IPS-18a (cell line): ENCODE data around the gene PDE4D.
"Not testable (repeated sequence)": the region's sequence is repeated elsewhere in the genome, so short reads cannot be mapped to it uniquely, and the experiment has no call there.

Experiments
- H3K27ac ChIP-seq: one replicate; pipeline ENCODE4 v1.5.1; 2013; ENCODE audit warnings: low read length
- H3K27me3 ChIP-seq: one replicate; pipeline ENCODE4 v1.6.1; 2013; ENCODE audit warnings: mild to moderate bottlenecking, low read length; ENCODE audit not compliant: control insufficient read depth, insufficient read depth
- H3K36me3 ChIP-seq: one replicate; pipeline ENCODE4 v1.6.1; 2013; ENCODE audit warnings: low read depth, low read length; ENCODE audit not compliant: control insufficient read depth
- H3K4me1 ChIP-seq: one replicate; pipeline ENCODE4 v1.6.1; 2013; ENCODE audit warnings: low read depth, low read length; ENCODE audit not compliant: control insufficient read depth
- H3K4me3 ChIP-seq: one replicate; pipeline ENCODE4 v1.5.1; 2013; ENCODE audit warnings: low read length
- H3K9ac ChIP-seq: one replicate; pipeline ENCODE4 v1.6.1; 2013; ENCODE audit warnings: mild to moderate bottlenecking, low read length, moderate library complexity
- H3K9me3 ChIP-seq: one replicate; pipeline ENCODE4 v1.6.1; 2013; ENCODE audit warnings: low read depth, low read length; ENCODE audit not compliant: control insufficient read depth

The PDE4D gene

GRCh38 chr5:58961631-58962280 is 931.8 kb downstream of the PDE4D start:
- Histone ChIP-seq H3K27ac (no peak overlapping the region), H3K9ac (no peak overlapping the region), H3K4me3 (no peak overlapping the region), H3K4me1 (peaks cover 7% of the 10 kb centered on the region), H3K36me3 (no peaks in the 10 kb centered on the region), H3K27me3 (no peaks in the 10 kb centered on the region), H3K9me3 (no peaks in the 10 kb centered on the region)

GRCh38 chr5:58958701-58959100 is 934.8 kb downstream of the PDE4D start:
- H3K4me1 ChIP-seq: peaks cover 7% of the 10 kb centered on the region
- no peak overlapping the region for H3K27ac ChIP-seq
- H3K27me3 ChIP-seq: no peaks in the 10 kb centered on the region
- no peaks in the 10 kb centered on the region for H3K9me3 ChIP-seq
- H3K36me3 ChIP-seq: no peaks in the 10 kb centered on the region
- no peak overlapping the region for H3K9ac ChIP-seq
- H3K4me3 ChIP-seq: no peak overlapping the region

DNA sequence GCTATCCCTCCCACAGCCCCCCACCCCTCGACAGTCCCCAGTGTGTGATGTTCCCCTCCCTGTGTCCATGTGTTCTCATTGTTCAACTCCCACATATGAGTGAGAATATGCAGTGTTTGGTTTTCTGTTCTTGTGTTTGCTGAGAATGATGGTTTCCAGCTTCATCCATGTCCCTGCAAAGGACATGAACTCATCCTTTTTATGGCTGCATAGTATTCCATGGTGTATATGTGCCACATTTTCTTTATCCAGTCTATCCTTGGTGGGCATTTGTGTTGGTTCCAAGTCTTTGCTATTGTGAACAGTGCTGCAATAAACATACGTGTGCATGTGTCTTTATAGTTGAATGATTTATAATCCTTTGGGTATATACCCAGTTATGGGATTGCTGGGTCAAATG is 940.3 kb downstream of the PDE4D start:
- not testable (repeated sequence) for H3K36me3 ChIP-seq, H3K9ac ChIP-seq, H3K27me3 ChIP-seq, H3K27ac ChIP-seq, H3K4me1 ChIP-seq, H3K9me3 ChIP-seq, H3K4me3 ChIP-seq

- Histone ChIP-seq H3K9me3 (no peaks in the 10 kb centered on the region), H3K9ac (no peak overlapping the region), H3K27me3 (no peaks in the 10 kb centered on the region), H3K27ac (no peak overlapping the region), H3K4me1 (no peaks in the 10 kb centered on the region), H3K36me3 (no peaks in the 10 kb centered on the region), H3K4me3 (no peak overlapping the region)
Observed at GRCh38 chr5:58950224-58950623, 943.3 kb downstream of the PDE4D start.

DNA sequence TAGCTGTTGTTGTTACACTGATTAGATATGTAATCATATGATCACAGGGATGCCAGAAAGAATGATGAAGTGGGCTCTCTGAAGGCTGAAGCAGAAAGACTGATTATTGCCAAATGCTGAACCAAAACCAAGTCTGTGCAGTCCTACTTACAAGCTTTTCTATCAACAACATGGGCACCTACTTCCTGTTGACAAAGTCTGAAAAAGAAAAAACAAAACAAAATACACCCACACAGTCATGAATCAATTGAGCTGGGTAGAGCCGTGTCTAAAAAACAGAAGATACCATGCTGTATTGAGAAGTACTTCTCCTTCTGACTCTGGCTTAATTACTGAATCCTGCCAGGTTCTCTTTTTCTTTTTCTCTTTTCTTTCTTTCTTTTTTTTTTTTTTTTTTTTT is 947.3 kb downstream of the PDE4D start:
- Histone ChIP-seq H3K27me3 (no peaks in the 10 kb centered on the region), H3K9me3 (peaks cover 5% of the 10 kb centered on the region), H3K4me1 (no peaks in the 10 kb centered on the region), H3K4me3 (no peak overlapping the region), H3K36me3 (no peaks in the 10 kb centered on the region), H3K9ac (no peak overlapping the region), H3K27ac (no peak overlapping the region)

DNA sequence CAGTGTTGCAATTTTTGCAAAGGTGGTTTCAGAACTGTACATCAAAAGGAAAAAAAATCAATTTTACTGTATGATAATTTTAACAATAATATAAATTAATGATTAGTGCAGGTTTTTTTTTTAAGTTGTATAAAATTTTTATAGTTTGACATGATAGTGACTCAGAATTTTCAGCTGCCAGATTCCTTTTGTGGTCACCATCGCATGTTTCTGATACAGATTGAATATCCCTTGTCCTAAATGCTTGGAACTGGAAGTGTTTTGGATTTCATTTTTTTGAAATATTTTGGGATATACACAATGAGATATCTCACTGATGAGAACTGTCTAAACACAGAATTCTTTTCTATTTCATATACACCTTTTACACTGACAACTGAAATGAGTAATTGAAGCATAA is 949.3 kb downstream of the PDE4D start:
- Histone ChIP-seq H3K9me3 (peaks cover 5% of the 10 kb centered on the region), H3K4me3 (no peak overlapping the region), H3K36me3 (no peaks in the 10 kb centered on the region), H3K4me1 (no peaks in the 10 kb centered on the region), H3K9ac (no peak overlapping the region), H3K27ac (no peak overlapping the region), H3K27me3 (no peaks in the 10 kb centered on the region)

GRCh38 chr5:58940446-58940845 is 953.1 kb downstream of the PDE4D start:
- no peak overlapping the region for H3K9ac ChIP-seq
- no peaks in the 10 kb centered on the region for H3K36me3 ChIP-seq
- H3K9me3 ChIP-seq: peaks cover 5% of the 10 kb centered on the region
- no peak overlapping the region for H3K27ac ChIP-seq
- no peak overlapping the region for H3K4me3 ChIP-seq
- no peaks in the 10 kb centered on the region for H3K27me3 ChIP-seq
- no peaks in the 10 kb centered on the region for H3K4me1 ChIP-seq

- Histone ChIP-seq H3K36me3 (no peaks in the 10 kb centered on the region), H3K4me1 (no peaks in the 10 kb centered on the region), H3K27ac (no peak overlapping the region), H3K4me3 (no peak overlapping the region), H3K27me3 (no peaks in the 10 kb centered on the region), H3K9me3 (peaks cover 5% of the 10 kb centered on the region), H3K9ac (no peak overlapping the region)
Observed at GRCh38 chr5:58939664-58940063, 953.9 kb downstream of the PDE4D start.

GRCh38 chr5:58938563-58939424 is 954.7 kb downstream of the PDE4D start:
- no peaks in the 10 kb centered on the region for H3K36me3 ChIP-seq
- no peaks in the 10 kb centered on the region for H3K4me1 ChIP-seq
- H3K27ac ChIP-seq: no peak overlapping the region
- no peaks in the 10 kb centered on the region for H3K27me3 ChIP-seq
- peaks cover 5% of the 10 kb centered on the region for H3K9me3 ChIP-seq
- no peak overlapping the region for H3K4me3 ChIP-seq
- no peak overlapping the region for H3K9ac ChIP-seq

GRCh38 chr5:58937031-58937681 is 956.4 kb downstream of the PDE4D start:
- no peak overlapping the region for H3K4me3 ChIP-seq

GRCh38 chr5:58934629-58935097 is 958.9 kb downstream of the PDE4D start:
- Histone ChIP-seq H3K27me3 (no peaks in the 10 kb centered on the region), H3K27ac (no peak overlapping the region), H3K9me3 (no peaks in the 10 kb centered on the region), H3K4me1 (no peaks in the 10 kb centered on the region), H3K9ac (no peak overlapping the region), H3K4me3 (no peak overlapping the region), H3K36me3 (no peaks in the 10 kb centered on the region)

More at GRCh38 chr5:58937031-58937681, 956.4 kb downstream of the PDE4D start:
- no peaks in the 10 kb centered on the region for H3K27me3 ChIP-seq
- no peaks in the 10 kb centered on the region for H3K4me1 ChIP-seq
- H3K36me3 ChIP-seq: no peaks in the 10 kb centered on the region
- H3K27ac ChIP-seq: no peak overlapping the region
- no peaks in the 10 kb centered on the region for H3K9me3 ChIP-seq
- H3K9ac ChIP-seq: no peak overlapping the region
